ENCODE measurements around the gene ATP6AP1.
A peak's percentile ranks its signal among the peaks of the same experiment; 100 is the strongest.

Gene ATP6AP1

GRCh38 chrX:154452823-154453222 is 24.3 kb downstream of the ATP6AP1 start:
- DNase-seq: no peak

DNA sequence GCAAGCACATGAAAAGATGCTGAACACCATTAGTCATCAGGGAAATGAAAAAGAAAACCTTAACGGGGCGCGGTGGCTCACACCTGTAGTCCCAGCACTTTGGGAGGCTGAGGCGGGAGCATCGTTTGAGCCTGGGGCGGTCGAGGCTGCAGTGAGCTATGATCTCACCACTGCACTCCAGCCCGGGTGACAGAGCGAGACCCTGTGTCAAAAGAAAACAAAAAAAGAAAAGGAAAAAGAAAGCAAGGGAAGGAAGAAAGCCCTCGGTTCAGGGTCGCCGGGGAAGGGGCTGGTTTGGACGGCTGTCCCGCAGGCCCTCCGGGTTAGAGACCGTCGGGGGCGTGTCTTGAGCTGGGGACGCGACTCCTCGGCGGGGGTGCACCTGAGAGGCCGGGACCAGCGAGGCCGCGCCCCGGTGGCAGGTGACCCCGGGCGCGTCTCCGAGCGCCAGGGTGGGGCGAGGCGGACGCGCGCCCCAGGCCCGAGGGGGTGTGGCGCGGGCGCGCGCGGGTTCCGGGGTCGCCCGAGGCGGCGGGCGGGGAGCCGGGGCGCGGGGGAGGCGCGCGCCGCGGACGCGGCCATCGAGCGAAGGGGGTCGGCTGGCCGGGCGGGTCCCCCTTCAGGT is 29.1 kb downstream of the ATP6AP1 start:
- DNase-seq: peak; percentile 27

DNA sequence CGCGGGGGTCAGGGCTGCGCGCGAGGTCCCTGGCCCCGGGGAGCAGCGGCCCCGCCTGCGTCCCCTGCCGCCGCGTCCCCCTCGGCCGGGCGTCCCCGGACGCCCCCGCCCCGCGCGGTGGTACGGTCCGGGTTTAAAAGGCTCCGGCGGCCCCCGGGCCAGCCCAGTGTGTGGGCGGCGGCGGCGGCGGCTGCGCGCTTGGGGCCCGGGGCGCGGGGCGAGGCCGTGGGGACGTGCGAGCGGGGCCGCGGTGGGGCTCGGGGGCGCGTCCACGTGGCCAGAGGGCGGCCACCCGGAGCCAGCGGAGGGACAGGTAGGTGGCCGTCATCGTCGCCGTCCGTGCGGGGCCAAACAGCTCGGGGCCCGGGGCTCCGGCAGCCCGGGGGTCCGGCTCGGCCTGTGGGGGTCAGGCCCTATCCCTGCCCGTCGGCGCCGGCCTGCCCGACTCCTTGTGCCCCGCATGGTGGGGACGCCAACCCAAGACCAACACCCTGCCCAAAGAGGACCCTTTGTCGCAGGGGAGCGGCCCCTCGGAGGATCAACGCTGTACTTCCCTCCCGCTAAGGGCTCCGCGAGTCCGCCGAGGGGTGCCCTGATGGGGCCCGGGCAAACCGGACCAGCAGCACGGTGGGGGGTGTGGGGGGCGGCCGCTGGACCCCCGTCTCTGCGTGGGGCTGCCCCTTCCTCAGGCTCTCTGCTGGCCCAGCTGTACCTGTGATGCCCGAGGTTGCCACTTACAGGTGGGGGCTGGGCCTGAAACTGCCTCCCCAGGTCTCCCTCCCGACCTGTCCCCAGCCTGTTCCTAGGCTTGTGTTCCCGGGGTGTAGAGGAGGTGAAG is 29.9 kb downstream of the ATP6AP1 start, which contains the start of gene PLXNA3:
TSS of gene PLXNA3 (plus strand) at position 166 of the 838 bp plus-strand sequence. CDS start 1,903 bp downstream, outside the sequence.
- no peak for DNase-seq

- DNase-seq: peak; percentile 64
Observed at GRCh38 chrX:154458954-154459778, 30.7 kb downstream of the ATP6AP1 start.

DNA sequence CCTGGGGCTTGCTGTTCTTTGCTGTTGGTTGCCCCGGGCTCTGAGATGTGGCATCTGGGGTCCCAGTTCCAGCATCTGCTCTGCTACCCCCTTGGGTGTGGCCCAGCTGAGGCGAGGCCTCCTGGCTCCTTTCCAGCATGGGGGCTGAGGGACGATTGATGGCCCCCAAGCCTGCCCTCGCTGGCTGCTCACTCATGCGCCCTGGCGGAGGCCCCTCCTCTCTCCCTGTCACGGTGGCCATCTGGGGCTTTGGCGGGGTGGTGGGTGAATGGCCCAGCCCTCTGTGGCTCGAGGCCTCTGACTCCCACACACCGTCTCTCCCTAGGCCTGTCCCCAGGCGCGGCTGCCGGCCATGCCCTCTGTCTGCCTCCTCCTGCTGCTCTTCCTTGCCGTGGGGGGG is 31.4 kb downstream of the ATP6AP1 start:
- peak; percentile 35 for DNase-seq

- DNase-seq: peak; percentile 23
Observed at GRCh38 chrX:154460326-154460725, 31.8 kb downstream of the ATP6AP1 start.

- DNase-seq: no peak
Observed at GRCh38 chrX:154462396-154462795, 33.9 kb downstream of the ATP6AP1 start.

- DNase-seq: no peak
Observed at GRCh38 chrX:154463611-154464220, 35.2 kb downstream of the ATP6AP1 start.

DNA sequence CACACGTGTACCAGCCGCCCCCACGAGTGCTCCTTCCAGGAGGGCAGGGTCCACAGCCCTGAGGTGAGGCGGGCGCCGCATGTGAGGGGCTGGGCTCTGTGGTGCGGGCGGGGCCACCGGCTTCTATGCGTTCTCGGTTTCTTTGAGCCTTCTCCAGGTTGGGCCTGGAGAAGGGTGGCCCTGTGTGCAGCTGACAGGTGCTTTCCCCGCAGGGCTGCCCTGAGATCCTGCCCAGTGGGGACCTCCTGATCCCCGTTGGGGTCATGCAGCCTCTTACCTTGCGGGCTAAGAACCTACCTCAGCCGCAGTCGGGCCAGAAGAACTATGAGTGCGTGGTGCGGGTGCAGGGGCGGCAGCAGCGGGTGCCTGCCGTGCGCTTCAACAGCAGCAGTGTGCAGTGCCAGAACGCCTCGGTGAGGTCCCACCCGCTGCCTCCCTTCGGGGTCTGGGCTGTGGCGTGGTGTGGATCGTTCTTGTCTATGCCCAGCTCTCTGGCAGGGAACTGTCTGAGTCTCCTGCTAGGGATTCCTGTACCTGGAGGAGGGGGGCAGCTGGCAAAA is 36.4 kb downstream of the ATP6AP1 start:
- DNase-seq: no peak

- no peak for DNase-seq
Observed at GRCh38 chrX:154465601-154466000, 37.1 kb downstream of the ATP6AP1 start.

GRCh38 chrX:154466036-154466435 is 37.6 kb downstream of the ATP6AP1 start:
- DNase-seq: no peak

- DNase-seq: no peak
Observed at GRCh38 chrX:154466907-154467306, 38.4 kb downstream of the ATP6AP1 start.

DNA sequence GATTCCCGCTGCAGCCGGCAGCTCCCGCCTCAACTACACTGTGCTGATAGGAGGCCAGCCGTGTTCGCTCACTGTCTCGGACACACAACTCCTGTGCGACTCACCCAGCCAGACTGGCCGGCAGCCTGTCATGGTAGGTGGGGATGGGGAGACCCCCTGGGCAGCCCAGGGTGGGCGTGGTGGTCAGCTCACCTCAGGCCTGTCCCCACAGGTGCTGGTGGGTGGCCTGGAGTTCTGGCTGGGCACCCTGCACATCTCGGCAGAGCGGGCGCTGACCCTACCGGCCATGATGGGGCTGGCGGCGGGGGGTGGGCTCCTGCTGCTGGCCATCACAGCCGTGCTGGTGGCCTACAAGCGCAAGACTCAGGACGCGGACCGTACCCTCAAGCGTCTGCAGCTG is 39.1 kb downstream of the ATP6AP1 start:
- no peak for DNase-seq

- DNase-seq: no peak
Observed at GRCh38 chrX:154468217-154468616, 39.7 kb downstream of the ATP6AP1 start.

DNA sequence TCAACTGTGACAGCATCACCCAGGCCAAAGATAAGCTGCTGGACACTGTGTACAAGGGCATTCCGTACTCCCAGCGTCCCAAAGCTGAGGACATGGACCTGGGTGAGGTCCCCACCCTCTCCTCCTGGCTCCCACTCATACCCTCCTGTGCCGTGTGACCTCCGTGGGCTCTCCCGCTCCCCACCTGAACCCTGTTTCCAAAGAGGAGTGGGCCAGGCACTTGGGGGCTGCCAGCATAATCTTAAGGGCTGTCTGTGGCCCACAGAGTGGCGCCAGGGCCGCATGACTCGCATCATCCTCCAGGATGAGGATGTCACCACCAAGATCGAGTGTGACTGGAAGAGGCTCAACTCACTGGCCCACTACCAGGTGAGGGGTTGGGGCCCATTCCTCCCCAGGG is 40.6 kb downstream of the ATP6AP1 start:
- DNase-seq: no peak

- DNase-seq: no peak
Observed at GRCh38 chrX:154469880-154470279, 41.4 kb downstream of the ATP6AP1 start.

GRCh38 chrX:154470434-154470833 is 42.0 kb downstream of the ATP6AP1 start:
- DNase-seq: no peak

GRCh38 chrX:154470914-154471568 is 42.6 kb downstream of the ATP6AP1 start:
- DNase-seq: no peak

GRCh38 chrX:154471839-154472684 is 43.6 kb downstream of the ATP6AP1 start:
- DNase-seq: no peak

GRCh38 chrX:154472685-154473632 is 44.5 kb downstream of the ATP6AP1 start:
- DNase-seq: no peak
